K562 (cell line): ENCODE results near the gene SPATC1L. TPM values are rescaled to one million over a fixed set of nuclear protein-coding genes. Genes with fewer than 3 reads are reported as not detected.

Experiments
- BRCA1 ChIP-seq, 2 experiments: fragments of 450-650 bp in 1 of 2; sonication (generic) in 1 of 2; formaldehyde crosslinking in 1 of 2; IDR thresholded peaks; 2 replicates each; pipeline versions ENCODE4 v1.5.0 to v1.6.1; 2017 to 2020; ENCODE audit warnings: mild to moderate bottlenecking in 1 of 2, missing genetic modification reagents in 1 of 2
- CBFB ChIP-seq: sonication (generic); formaldehyde crosslinking; IDR thresholded peaks from 2 replicates; pipeline ENCODE4 v1.4.0; 2020; ENCODE audit warnings: mild to moderate bottlenecking, missing genetic modification reagents
- KDM5B ChIP-seq: fragments of 200-600 bp; sonication (generic); IDR thresholded peaks from 2 replicates; pipeline ENCODE4 v1.6.1; 2012; ENCODE audit warnings: low read depth, mild to moderate bottlenecking, moderate library complexity, low read length, control low read depth, inconsistent platforms; ENCODE audit not compliant: insufficient replicate concordance
- NR1H2 ChIP-seq: sonication (generic); formaldehyde crosslinking; IDR thresholded peaks from 2 replicates; pipeline ENCODE4 v1.4.0; 2020; ENCODE audit warnings: mild to moderate bottlenecking, missing genetic modification reagents
- STAG1 ChIP-seq: sonication (generic); formaldehyde crosslinking; IDR thresholded peaks from 2 replicates; pipeline ENCODE4 v1.5.0; 2020; ENCODE audit warnings: missing genetic modification reagents, borderline replicate concordance
- ZNF507 ChIP-seq: conservative IDR thresholded peaks from 2 replicates; pipeline ENCODE4 v1.6.1; 2017; ENCODE audit warnings: missing genetic modification characterization, missing compliant biosample characterization
- ZNF583 ChIP-seq: fragments of 250-450 bp; sonication (Bioruptor Pico); IDR thresholded peaks from 2 replicates; pipeline ENCODE4 v1.4.0; 2020
- polyA plus RNA-seq, 8 experiments: library from polyadenylated mRNA; depleted of rRNA in 4 of 8; stranded (reverse) in 5 of 8; unstranded in 3 of 8; fragments of >200 nt; fragmentation: Nextera tagmentation in 2 of 8; fragmentation: Illumina TruSeq in 1 of 8; extraction: Ambion mirVana in 2 of 8; extraction: Trizol in 1 of 8; gene quantifications; 2 replicates each; pipeline versions ENCODE4 v1.2.1 to v1.2.3, GENCODE V29; 2011 to 2014; ENCODE audit warnings: inconsistent platforms in 1 of 8, missing spikeins in 1 of 8
- total RNA-seq, 7 experiments: library from RNA; depleted of rRNA in 6 of 7; stranded (reverse); fragments of >200 nt in 6 of 7; fragmentation: Illumina TruSeq in 2 of 7; extraction: Trizol in 2 of 7; gene quantifications; 2 replicates each; pipeline versions ENCODE4 v1.2.1 to v1.2.3, GENCODE V29; 2011 to 2021; ENCODE audit warnings: low replicate concordance in 1 of 7
- TF ChIP-seq, protein P1 (sequence below): sonication (generic); formaldehyde crosslinking; IDR thresholded peaks from 2 replicates; pipeline ENCODE4 v1.8.0; 2022; ENCODE audit warnings: mild to moderate bottlenecking, missing genetic modification reagents
- TF ChIP-seq, protein P2 (sequence below): sonication (generic); formaldehyde crosslinking; IDR thresholded peaks from 2 replicates; pipeline ENCODE4 v1.8.0; 2022; ENCODE audit warnings: mild to moderate bottlenecking, low read depth, missing genetic modification reagents

SPATC1L gene
- total and polyA plus RNA-seq, 9 of the 15 experiments (the other 6 are each of a cell fraction or from before 2014, with no cell fraction given), result 0.14 to 121 (median 34.0) TPM; not detected in 1

DNA sequence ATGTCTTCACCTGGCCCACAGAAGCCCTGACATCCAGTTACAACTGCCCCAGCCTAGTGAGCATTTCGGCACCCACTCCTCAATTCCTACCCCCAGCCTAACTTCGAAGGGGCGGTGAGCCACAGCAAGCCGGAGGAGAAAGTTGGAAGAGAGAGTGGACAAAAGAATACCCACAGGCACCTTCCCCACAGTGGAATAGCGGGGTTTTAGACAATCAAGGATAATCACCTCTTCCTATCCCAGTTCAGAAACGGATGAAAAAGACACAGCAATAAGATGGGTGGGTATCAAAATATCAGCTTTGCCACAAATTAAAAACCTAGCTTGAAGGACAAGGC lies 45.6 kb upstream of the SPATC1L start (continued):
- TF ChIP-seq NR1H2 (CRISPR knock-in tag) (peak; percentile 82; the same call in 1 of the 2 replicates), ZNF507 (tag) (no peak), KDM5B (peak; percentile 7), STAG1 (CRISPR knock-in tag) (0 out of 2 replicates have a peak, but pooled peaks have one; percentile 33), BRCA1 (IDR thresholded peaks at IDR 0.05) (no peak), BRCA1 (CRISPR knock-in tag; IDR thresholded peaks at IDR 0.05) (0 out of 2 replicates have a peak, but pooled peaks have one; percentile 58), ZNF583 (CRISPR knock-in tag) (0 out of 2 replicates have a peak, but pooled peaks have one; percentile 41), CBFB (CRISPR knock-in tag) (0 out of 2 replicates have a peak, but pooled peaks have one; percentile 74)
- TF ChIP-seq, protein P1, sequence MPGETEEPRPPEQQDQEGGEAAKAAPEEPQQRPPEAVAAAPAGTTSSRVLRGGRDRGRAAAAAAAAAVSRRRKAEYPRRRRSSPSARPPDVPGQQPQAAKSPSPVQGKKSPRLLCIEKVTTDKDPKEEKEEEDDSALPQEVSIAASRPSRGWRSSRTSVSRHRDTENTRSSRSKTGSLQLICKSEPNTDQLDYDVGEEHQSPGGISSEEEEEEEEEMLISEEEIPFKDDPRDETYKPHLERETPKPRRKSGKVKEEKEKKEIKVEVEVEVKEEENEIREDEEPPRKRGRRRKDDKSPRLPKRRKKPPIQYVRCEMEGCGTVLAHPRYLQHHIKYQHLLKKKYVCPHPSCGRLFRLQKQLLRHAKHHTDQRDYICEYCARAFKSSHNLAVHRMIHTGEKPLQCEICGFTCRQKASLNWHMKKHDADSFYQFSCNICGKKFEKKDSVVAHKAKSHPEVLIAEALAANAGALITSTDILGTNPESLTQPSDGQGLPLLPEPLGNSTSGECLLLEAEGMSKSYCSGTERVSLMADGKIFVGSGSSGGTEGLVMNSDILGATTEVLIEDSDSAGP (CRISPR knock-in tag), result 0 out of 2 replicates have a peak, but pooled peaks have one; percentile 45
- TF ChIP-seq, protein P2, sequence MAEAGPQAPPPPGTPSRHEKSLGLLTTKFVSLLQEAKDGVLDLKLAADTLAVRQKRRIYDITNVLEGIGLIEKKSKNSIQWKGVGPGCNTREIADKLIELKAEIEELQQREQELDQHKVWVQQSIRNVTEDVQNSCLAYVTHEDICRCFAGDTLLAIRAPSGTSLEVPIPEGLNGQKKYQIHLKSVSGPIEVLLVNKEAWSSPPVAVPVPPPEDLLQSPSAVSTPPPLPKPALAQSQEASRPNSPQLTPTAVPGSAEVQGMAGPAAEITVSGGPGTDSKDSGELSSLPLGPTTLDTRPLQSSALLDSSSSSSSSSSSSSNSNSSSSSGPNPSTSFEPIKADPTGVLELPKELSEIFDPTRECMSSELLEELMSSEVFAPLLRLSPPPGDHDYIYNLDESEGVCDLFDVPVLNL (CRISPR knock-in tag), result 0 out of 2 replicates have a peak, but pooled peaks have one; percentile 33
